HEK293 (cell line): ENCODE measurements around the gene CELSR3.

Experiments used
- FEZF1 ChIP-seq: fragments of 450-650 bp; formaldehyde crosslinking; IDR thresholded peaks from 2 replicates; pipeline ENCODE4 v1.5.1; 2016; ENCODE audit warnings: missing biosample characterization, missing genetic modification characterization
- HOXA7 ChIP-seq: sonication (generic); formaldehyde crosslinking; IDR thresholded peaks from 2 replicates; pipeline ENCODE4 v1.8.1; 2022; ENCODE audit warnings: missing genetic modification reagents, borderline replicate concordance
- KLF16 ChIP-seq: fragments of 450-650 bp; formaldehyde crosslinking; IDR thresholded peaks from 2 replicates; pipeline ENCODE4 v1.5.1; 2017; ENCODE audit warnings: missing biosample characterization, missing genetic modification characterization
- KLF8 ChIP-seq: fragments of 450-650 bp; formaldehyde crosslinking; IDR thresholded peaks from 2 replicates; pipeline ENCODE4 v1.5.1; 2016; ENCODE audit warnings: missing biosample characterization, missing genetic modification characterization
- MYNN ChIP-seq: fragments of 450-650 bp; formaldehyde crosslinking; IDR thresholded peaks from 2 replicates; pipeline ENCODE4 v1.5.1; 2016; ENCODE audit warnings: missing biosample characterization, missing genetic modification characterization, borderline replicate concordance
- OSR2 ChIP-seq: fragments of 450-650 bp; formaldehyde crosslinking; IDR thresholded peaks from 2 replicates; pipeline ENCODE4 v1.5.1; 2016; ENCODE audit warnings: missing biosample characterization, missing genetic modification characterization
- PRDM1 ChIP-seq: fragments of 450-650 bp; formaldehyde crosslinking; IDR thresholded peaks from 2 replicates; pipeline ENCODE4; 2016; ENCODE audit warnings: missing biosample characterization, missing genetic modification characterization
- WT1 ChIP-seq: fragments of 450-650 bp; formaldehyde crosslinking; IDR thresholded peaks from 2 replicates; pipeline ENCODE4 v1.5.1; 2016; ENCODE audit warnings: missing biosample characterization, missing genetic modification characterization
- YY1 ChIP-seq: fragments of 450-650 bp; formaldehyde crosslinking; IDR thresholded peaks from 2 replicates; pipeline ENCODE4 v1.5.1; 2018; ENCODE audit warnings: missing biosample characterization, missing genetic modification characterization
- ZBTB21 ChIP-seq: fragments of 450-650 bp; formaldehyde crosslinking; IDR thresholded peaks from 2 replicates; pipeline ENCODE4 v1.5.1; 2017; ENCODE audit warnings: missing biosample characterization, missing genetic modification characterization
- ZBTB7A ChIP-seq: fragments of 450-650 bp; formaldehyde crosslinking; IDR thresholded peaks from 2 replicates; pipeline ENCODE4 v1.5.1; 2016; ENCODE audit warnings: low read depth, missing biosample characterization, missing genetic modification characterization
- ZNF112 ChIP-seq: fragments of 450-650 bp; formaldehyde crosslinking; IDR thresholded peaks from 2 replicates; pipeline ENCODE4 v1.5.0; 2017; ENCODE audit warnings: missing biosample characterization, missing genetic modification characterization
- ZNF175 ChIP-seq: fragments of 450-650 bp; formaldehyde crosslinking; IDR thresholded peaks from 2 replicates; pipeline ENCODE4 v1.5.1; 2016; ENCODE audit warnings: missing biosample characterization, missing genetic modification characterization
- ZNF184 ChIP-seq: fragments of 450-650 bp; IDR thresholded peaks from 2 replicates; pipeline ENCODE4 v1.5.1; 2018; ENCODE audit warnings: missing biosample characterization, mild to moderate bottlenecking, missing genetic modification characterization
- ZNF202 ChIP-seq: fragments of 450-650 bp; formaldehyde crosslinking; IDR thresholded peaks from 2 replicates; pipeline ENCODE4 v1.5.1; 2016; ENCODE audit warnings: missing biosample characterization, missing genetic modification characterization, borderline replicate concordance
- ZNF248 ChIP-seq: fragments of 450-650 bp; formaldehyde crosslinking; IDR thresholded peaks from 2 replicates; pipeline ENCODE4 v1.5.1; 2017; ENCODE audit warnings: missing biosample characterization, missing genetic modification characterization
- ZNF391 ChIP-seq: fragments of 450-650 bp; formaldehyde crosslinking; IDR thresholded peaks from 2 replicates; pipeline ENCODE4 v1.5.1; 2016; ENCODE audit warnings: low read depth, missing biosample characterization, missing genetic modification characterization, borderline replicate concordance
- ZNF426 ChIP-seq: fragments of 450-650 bp; formaldehyde crosslinking; IDR thresholded peaks from 2 replicates; pipeline ENCODE4 v1.5.1; 2017; ENCODE audit warnings: missing biosample characterization, missing genetic modification characterization, mild to moderate bottlenecking, inconsistent platforms, moderate library complexity
- ZNF510 ChIP-seq: fragments of 450-650 bp; formaldehyde crosslinking; IDR thresholded peaks from 2 replicates; pipeline ENCODE4 v1.5.1; 2018; ENCODE audit warnings: mild to moderate bottlenecking, missing genetic modification characterization, missing biosample characterization; ENCODE audit not compliant: insufficient replicate concordance
- ZNF514 ChIP-seq: fragments of 450-650 bp; formaldehyde crosslinking; IDR thresholded peaks from 2 replicates; pipeline ENCODE4 v1.5.1; 2016; ENCODE audit warnings: missing biosample characterization, missing genetic modification characterization
- ZNF529 ChIP-seq: fragments of 450-650 bp; formaldehyde crosslinking; IDR thresholded peaks from 2 replicates; pipeline ENCODE4 v1.5.1; 2017; ENCODE audit warnings: missing genetic modification characterization, missing biosample characterization; ENCODE audit not compliant: insufficient replicate concordance
- ZNF544 ChIP-seq: fragments of 450-650 bp; formaldehyde crosslinking; IDR thresholded peaks from 2 replicates; pipeline ENCODE4 v1.5.0; 2017; ENCODE audit warnings: missing biosample characterization, missing genetic modification characterization
- ZNF561 ChIP-seq: fragments of 450-650 bp; IDR thresholded peaks from 2 replicates; pipeline ENCODE4 v1.5.1; 2018; ENCODE audit warnings: missing biosample characterization, missing genetic modification characterization, borderline replicate concordance
- ZNF623 ChIP-seq: fragments of 450-650 bp; formaldehyde crosslinking; IDR thresholded peaks from 2 replicates; pipeline ENCODE4 v1.5.1; 2016; ENCODE audit warnings: missing biosample characterization, missing genetic modification characterization
- ZNF626 ChIP-seq: fragments of 450-650 bp; sonication (Bioruptor Pico); formaldehyde crosslinking; IDR thresholded peaks from 2 replicates; pipeline ENCODE4 v1.5.1; 2018; ENCODE audit warnings: missing biosample characterization, missing genetic modification characterization, inconsistent platforms
- ZNF629 ChIP-seq: fragments of 450-650 bp; formaldehyde crosslinking; IDR thresholded peaks from 2 replicates; pipeline ENCODE4 v1.5.1; 2017; ENCODE audit warnings: missing biosample characterization, missing genetic modification characterization
- ZNF76 ChIP-seq: fragments of 450-650 bp; formaldehyde crosslinking; IDR thresholded peaks from 2 replicates; pipeline ENCODE4; 2016; ENCODE audit warnings: low read depth, missing biosample characterization, missing genetic modification characterization, borderline replicate concordance
- ZNF785 ChIP-seq: fragments of 450-650 bp; formaldehyde crosslinking; IDR thresholded peaks from 2 replicates; pipeline ENCODE4 v1.5.1; 2016; ENCODE audit warnings: missing biosample characterization, missing genetic modification characterization
- ZNF791 ChIP-seq: fragments of 450-650 bp; formaldehyde crosslinking; IDR thresholded peaks from 2 replicates; pipeline ENCODE4 v1.5.1; 2016; ENCODE audit warnings: missing biosample characterization, missing genetic modification characterization
- ZNF830 ChIP-seq: fragments of 450-650 bp; IDR thresholded peaks from 2 replicates; pipeline ENCODE4 v1.5.0; 2018; ENCODE audit warnings: missing biosample characterization, missing genetic modification characterization, low read depth, mild to moderate bottlenecking, moderate library complexity
- ZNF843 ChIP-seq: fragments of 450-650 bp; formaldehyde crosslinking; IDR thresholded peaks from 2 replicates; pipeline ENCODE4 v1.5.1; 2016; ENCODE audit warnings: missing biosample characterization, missing genetic modification characterization
- ZSCAN16 ChIP-seq: fragments of 450-650 bp; formaldehyde crosslinking; IDR thresholded peaks from 2 replicates; pipeline ENCODE4 v1.5.1; 2016; ENCODE audit warnings: missing biosample characterization, missing genetic modification characterization
- TF ChIP-seq, protein P1 (sequence below): fragments of 450-650 bp; formaldehyde crosslinking; IDR thresholded peaks from 2 replicates; pipeline ENCODE4 v1.5.1; 2016; ENCODE audit warnings: missing biosample characterization, missing genetic modification characterization, borderline replicate concordance
- TF ChIP-seq, protein P2 (sequence below): fragments of 450-650 bp; formaldehyde crosslinking; IDR thresholded peaks from 2 replicates; pipeline ENCODE4 v1.5.1; 2017; ENCODE audit warnings: missing biosample characterization, mild to moderate bottlenecking, missing genetic modification characterization, moderate library complexity
- TF ChIP-seq, protein P3 (sequence below): fragments of 450-650 bp; formaldehyde crosslinking; IDR thresholded peaks from 2 replicates; pipeline ENCODE4 v1.5.1; 2016; ENCODE audit warnings: missing biosample characterization, missing genetic modification characterization

CELSR3 gene

DNA sequence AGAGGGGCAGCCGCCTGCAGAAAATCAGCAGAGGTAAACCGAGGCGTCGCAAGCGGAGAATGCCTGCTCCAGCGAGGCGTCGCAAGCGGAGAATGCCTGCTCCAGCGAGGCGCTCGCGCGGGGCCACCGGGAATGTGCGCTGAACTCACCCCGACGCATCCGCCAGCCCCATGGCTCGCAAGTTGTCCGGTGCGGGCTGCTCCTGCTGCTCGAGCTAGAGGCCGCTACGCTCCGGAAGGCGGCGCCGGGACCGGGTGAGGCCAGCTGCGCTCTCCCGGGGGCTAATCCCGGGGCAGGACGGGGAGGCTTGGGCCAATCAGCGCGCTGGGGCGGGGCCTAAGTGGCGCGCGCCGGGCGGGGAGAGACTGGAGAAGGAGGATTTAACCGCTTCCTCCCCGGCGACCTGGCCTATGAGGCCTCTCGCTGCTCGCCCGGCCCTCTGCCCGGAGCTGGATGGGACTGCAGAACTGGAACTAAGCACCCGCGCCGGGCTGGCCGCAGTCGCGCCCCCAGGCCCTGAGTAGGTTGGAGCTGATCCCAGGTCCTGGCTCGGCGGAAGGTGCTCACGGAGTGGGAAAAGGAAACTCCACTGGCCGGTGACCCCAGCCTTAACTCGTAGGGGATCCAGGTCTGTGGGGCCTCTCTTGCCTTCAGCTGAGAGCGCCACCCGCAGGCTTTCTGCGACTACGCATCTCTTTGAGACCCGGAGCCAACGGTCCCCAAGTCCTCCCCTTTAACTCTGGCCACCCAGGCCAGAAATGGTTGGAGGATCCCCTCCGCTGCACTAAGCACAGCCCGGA, 27.3 kb downstream of the CELSR3 start, which contains the start of gene SLC26A6 (continued):
- TF ChIP-seq, protein P1, sequence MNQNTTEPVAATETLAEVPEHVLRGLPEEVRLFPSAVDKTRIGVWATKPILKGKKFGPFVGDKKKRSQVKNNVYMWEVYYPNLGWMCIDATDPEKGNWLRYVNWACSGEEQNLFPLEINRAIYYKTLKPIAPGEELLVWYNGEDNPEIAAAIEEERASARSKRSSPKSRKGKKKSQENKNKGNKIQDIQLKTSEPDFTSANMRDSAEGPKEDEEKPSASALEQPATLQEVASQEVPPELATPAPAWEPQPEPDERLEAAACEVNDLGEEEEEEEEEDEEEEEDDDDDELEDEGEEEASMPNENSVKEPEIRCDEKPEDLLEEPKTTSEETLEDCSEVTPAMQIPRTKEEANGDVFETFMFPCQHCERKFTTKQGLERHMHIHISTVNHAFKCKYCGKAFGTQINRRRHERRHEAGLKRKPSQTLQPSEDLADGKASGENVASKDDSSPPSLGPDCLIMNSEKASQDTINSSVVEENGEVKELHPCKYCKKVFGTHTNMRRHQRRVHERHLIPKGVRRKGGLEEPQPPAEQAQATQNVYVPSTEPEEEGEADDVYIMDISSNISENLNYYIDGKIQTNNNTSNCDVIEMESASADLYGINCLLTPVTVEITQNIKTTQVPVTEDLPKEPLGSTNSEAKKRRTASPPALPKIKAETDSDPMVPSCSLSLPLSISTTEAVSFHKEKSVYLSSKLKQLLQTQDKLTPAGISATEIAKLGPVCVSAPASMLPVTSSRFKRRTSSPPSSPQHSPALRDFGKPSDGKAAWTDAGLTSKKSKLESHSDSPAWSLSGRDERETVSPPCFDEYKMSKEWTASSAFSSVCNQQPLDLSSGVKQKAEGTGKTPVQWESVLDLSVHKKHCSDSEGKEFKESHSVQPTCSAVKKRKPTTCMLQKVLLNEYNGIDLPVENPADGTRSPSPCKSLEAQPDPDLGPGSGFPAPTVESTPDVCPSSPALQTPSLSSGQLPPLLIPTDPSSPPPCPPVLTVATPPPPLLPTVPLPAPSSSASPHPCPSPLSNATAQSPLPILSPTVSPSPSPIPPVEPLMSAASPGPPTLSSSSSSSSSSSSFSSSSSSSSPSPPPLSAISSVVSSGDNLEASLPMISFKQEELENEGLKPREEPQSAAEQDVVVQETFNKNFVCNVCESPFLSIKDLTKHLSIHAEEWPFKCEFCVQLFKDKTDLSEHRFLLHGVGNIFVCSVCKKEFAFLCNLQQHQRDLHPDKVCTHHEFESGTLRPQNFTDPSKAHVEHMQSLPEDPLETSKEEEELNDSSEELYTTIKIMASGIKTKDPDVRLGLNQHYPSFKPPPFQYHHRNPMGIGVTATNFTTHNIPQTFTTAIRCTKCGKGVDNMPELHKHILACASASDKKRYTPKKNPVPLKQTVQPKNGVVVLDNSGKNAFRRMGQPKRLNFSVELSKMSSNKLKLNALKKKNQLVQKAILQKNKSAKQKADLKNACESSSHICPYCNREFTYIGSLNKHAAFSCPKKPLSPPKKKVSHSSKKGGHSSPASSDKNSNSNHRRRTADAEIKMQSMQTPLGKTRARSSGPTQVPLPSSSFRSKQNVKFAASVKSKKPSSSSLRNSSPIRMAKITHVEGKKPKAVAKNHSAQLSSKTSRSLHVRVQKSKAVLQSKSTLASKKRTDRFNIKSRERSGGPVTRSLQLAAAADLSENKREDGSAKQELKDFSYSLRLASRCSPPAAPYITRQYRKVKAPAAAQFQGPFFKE (tag by site-specific recombination) = no peak
- TF ChIP-seq ZNF529 (tag by site-specific recombination) (no peak), PRDM1 (tag by site-specific recombination) (no peak), HOXA7 (no peak), ZNF544 (tag by site-specific recombination) (no peak), ZNF175 (tag by site-specific recombination) (no peak), ZNF629 (tag by site-specific recombination) (no peak; the same call in 1 of the 2 replicates), ZNF561 (tag by site-specific recombination) (peak; percentile 52), ZNF830 (tag by site-specific recombination) (no peak), ZNF785 (tag by site-specific recombination) (no peak), ZNF510 (tag by site-specific recombination) (no peak), WT1 (tag by site-specific recombination) (no peak; the same call in 1 of the 2 replicates), FEZF1 (tag by site-specific recombination) (no peak), ZBTB7A (tag by site-specific recombination) (no peak), ZNF426 (no peak), YY1 (no peak), ZNF843 (tag by site-specific recombination) (no peak), KLF8 (tag by site-specific recombination) (0 out of 2 replicates have a peak, but pooled peaks have one; percentile 43), ZNF623 (tag by site-specific recombination) (no peak), ZNF791 (tag by site-specific recombination) (no peak), ZBTB21 (no peak), ZNF184 (tag by site-specific recombination) (no peak), ZNF202 (tag by site-specific recombination) (no peak), OSR2 (tag by site-specific recombination) (no peak), ZSCAN16 (no peak), ZNF76 (tag by site-specific recombination) (no peak; the same call in 1 of the 2 replicates), ZNF514 (no peak), ZNF248 (tag by site-specific recombination) (no peak), ZNF112 (tag by site-specific recombination) (no peak), ZNF391 (tag by site-specific recombination) (0 out of 2 replicates have a peak, but pooled peaks have one; percentile 12), MYNN (no peak), KLF16 (tag by site-specific recombination) (no peak; the same call in 1 of the 2 replicates), ZNF626 (tag by site-specific recombination) (no peak)
- TF ChIP-seq, protein P2, sequence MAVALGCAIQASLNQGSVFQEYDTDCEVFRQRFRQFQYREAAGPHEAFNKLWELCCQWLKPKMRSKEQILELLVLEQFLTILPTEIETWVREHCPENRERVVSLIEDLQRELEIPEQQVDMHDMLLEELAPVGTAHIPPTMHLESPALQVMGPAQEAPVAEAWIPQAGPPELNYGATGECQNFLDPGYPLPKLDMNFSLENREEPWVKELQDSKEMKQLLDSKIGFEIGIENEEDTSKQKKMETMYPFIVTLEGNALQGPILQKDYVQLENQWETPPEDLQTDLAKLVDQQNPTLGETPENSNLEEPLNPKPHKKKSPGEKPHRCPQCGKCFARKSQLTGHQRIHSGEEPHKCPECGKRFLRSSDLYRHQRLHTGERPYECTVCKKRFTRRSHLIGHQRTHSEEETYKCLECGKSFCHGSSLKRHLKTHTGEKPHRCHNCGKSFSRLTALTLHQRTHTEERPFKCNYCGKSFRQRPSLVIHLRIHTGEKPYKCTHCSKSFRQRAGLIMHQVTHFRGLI (tag by site-specific recombination) = peak; percentile 56; the same call in 1 of the 2 replicates
- TF ChIP-seq, protein P3, sequence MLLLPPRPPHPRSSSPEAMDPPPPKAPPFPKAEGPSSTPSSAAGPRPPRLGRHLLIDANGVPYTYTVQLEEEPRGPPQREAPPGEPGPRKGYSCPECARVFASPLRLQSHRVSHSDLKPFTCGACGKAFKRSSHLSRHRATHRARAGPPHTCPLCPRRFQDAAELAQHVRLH (tag by site-specific recombination) = no peak
